HCT116 (cell line): ENCODE measurements around the gene SEMA3E. TPM values are rescaled to one million over a fixed set of nuclear protein-coding genes. Genes with fewer than 3 reads are reported as not detected.

ENCODE experiments used
- ATAC-seq: fragments of 200-7000 bp; cut with Tn5 transposase; 2 replicates; pipeline ENCODE4 v1.9.1; 2020; ENCODE audit warnings: mild to moderate bottlenecking, moderate library complexity
- BruUV-seq: library from RNA; stranded (reverse); fragments of 400-500 nt; replicated peaks from 2 replicates; lab custom pipeline; 2021; lab: Mats Ljungman, UMichigan
- CTCF ChIA-PET: fragments of 300-600 bp; sonication (Branson Sonifier 250); formaldehyde crosslinking; loops from one replicate; lab custom pipeline; 2021; ENCODE audit warnings: antibody characterized with exemption; lab: Charles Lee
- POLR2A ChIA-PET: fragments of 300-600, 350-600 bp; sonication (Branson Sonifier 250); formaldehyde crosslinking; loops from one replicate; lab custom pipeline; 2021; ENCODE audit warnings: antibody characterized with exemption; lab: Charles Lee
- RAD21 ChIA-PET, 2 experiments: fragments of 300-600 bp; sonication (Branson Sonifier 250); formaldehyde crosslinking; loops; one replicate each; lab custom pipeline; 2023; ENCODE audit warnings: low total read pairs in 2 of 2; ENCODE audit not compliant: uncharacterized antibody in 2 of 2, unreplicated experiment in 2 of 2, low non-redundant PET in 1 of 2; lab: Charles Lee
- DNase-seq: peaks from one replicate; pipeline ENCODE4 v3.0.0-alpha.2; 2010; ENCODE audit warnings: low read depth, low spot score
- H2AFZ ChIP-seq: fragments of 200-600 bp; shearing (Covaris generic), sonication (generic); 2 replicates; pipeline ENCODE4 v1.6.1; 2017; ENCODE audit warnings: low read depth, mixed run types, mixed read lengths, antibody characterized with exemption, low read length; ENCODE audit not compliant: poor library complexity, severe bottlenecking
- H3K27ac ChIP-seq: 2 replicates; pipeline ENCODE4 v1.5.1; 2012; ENCODE audit warnings: low read depth, low read length
- H3K27me3 ChIP-seq: fragments of 200-600 bp; sonication (generic); 2 replicates; pipeline ENCODE4 v1.6.1; 2016; ENCODE audit warnings: mixed run types, low read length, mixed read lengths; ENCODE audit not compliant: insufficient read depth
- H3K36me3 ChIP-seq, 2 experiments: fragments of 200-500 bp in 1 of 2; fragments of 200-600 bp in 1 of 2; sonication (Bioruptor generic) in 1 of 2; sonication (generic) in 1 of 2; 2 replicates each; pipeline versions ENCODE4 v1.5.1 to v1.6.1; 2014 to 2016; ENCODE audit warnings: low read length in 2 of 2, inconsistent platforms in 1 of 2, mixed read lengths in 1 of 2, mixed run types in 1 of 2; ENCODE audit not compliant: insufficient read depth in 2 of 2, control insufficient read depth in 1 of 2
- H3K4me1 ChIP-seq, 2 experiments: fragments of 200-600 bp in 1 of 2; sonication (generic) in 1 of 2; 2 replicates each; pipeline versions ENCODE4 v1.5.1 to v1.6.1; 2012 to 2017; ENCODE audit warnings: low read length in 2 of 2, inconsistent platforms in 1 of 2, mild to moderate bottlenecking in 1 of 2, mixed read lengths in 1 of 2, mixed run types in 1 of 2, moderate library complexity in 1 of 2; ENCODE audit not compliant: insufficient read depth in 2 of 2, control insufficient read depth in 1 of 2
- H3K4me2 ChIP-seq: fragments of 200-600 bp; sonication (generic); 2 replicates; pipeline ENCODE4 v1.6.1; 2017; ENCODE audit warnings: mixed run types, low read length, mixed read lengths
- H3K4me3 ChIP-seq, 2 experiments: fragments of 200-600 bp in 1 of 2; sonication (generic) in 1 of 2; replicated peaks in 1 of 2; 2 replicates each; pipeline ENCODE4 v1.5.1; 2011 to 2016; ENCODE audit warnings: low read length in 2 of 2, control low read depth in 1 of 2, low read depth in 1 of 2, mild to moderate bottlenecking in 1 of 2, mixed read lengths in 1 of 2, mixed run types in 1 of 2
- H3K79me2 ChIP-seq: fragments of 200-600 bp; sonication (generic); 2 replicates; pipeline ENCODE4 v1.6.1; 2017; ENCODE audit warnings: mild to moderate bottlenecking, mixed run types, low read length, moderate library complexity, mixed read lengths; ENCODE audit not compliant: insufficient read depth
- H3K9ac ChIP-seq: fragments of 200-600 bp; sonication (generic); 2 replicates; pipeline ENCODE4 v1.6.1; 2016; ENCODE audit warnings: low read length, mixed read lengths
- H3K9me2 ChIP-seq: fragments of 200-600 bp; sonication (generic), shearing (Covaris generic); 2 replicates; pipeline ENCODE4 v1.6.1; 2017; ENCODE audit warnings: mixed run types, mild to moderate bottlenecking, moderate library complexity; ENCODE audit not compliant: insufficient read depth
- H3K9me3 ChIP-seq, 2 experiments: fragments of 200-500 bp in 1 of 2; fragments of 200-600 bp in 1 of 2; sonication (Bioruptor generic) in 1 of 2; sonication (generic) in 1 of 2; 2 replicates each; pipeline ENCODE4 v1.6.1; 2014 to 2017; ENCODE audit warnings: low read length in 2 of 2, mixed read lengths in 2 of 2, inconsistent platforms in 1 of 2, low read depth in 1 of 2, mild to moderate bottlenecking in 1 of 2, mixed run types in 1 of 2, moderate library complexity in 1 of 2; ENCODE audit not compliant: control insufficient read depth in 1 of 2, insufficient read depth in 1 of 2
- H4K20me1 ChIP-seq: fragments of 200-600 bp; sonication (generic), shearing (Covaris generic); 2 replicates; pipeline ENCODE4 v1.6.1; 2017; ENCODE audit warnings: mixed run types, mild to moderate bottlenecking, moderate library complexity; ENCODE audit not compliant: insufficient read depth
- CBX3 ChIP-seq: IDR thresholded peaks from 2 replicates; pipeline ENCODE4 v1.6.1; 2012; ENCODE audit warnings: low read depth
- EGR1 ChIP-seq: IDR thresholded peaks from 2 replicates; pipeline ENCODE4 v1.6.1; 2012; ENCODE audit warnings: low read depth
- EZH2phosphoT487 ChIP-seq: fragments of 200-600 bp; IDR thresholded peaks from 2 replicates; pipeline ENCODE4 v1.6.1; 2018; ENCODE audit warnings: antibody characterized with exemption, borderline replicate concordance
- FOSL1 ChIP-seq: IDR thresholded peaks from 2 replicates; pipeline ENCODE4 v1.6.1; 2012; ENCODE audit warnings: low read depth
- JUND ChIP-seq: IDR thresholded peaks from 2 replicates; pipeline ENCODE4 v1.6.1; 2012
- RAD21 ChIP-seq: IDR thresholded peaks from 2 replicates; pipeline ENCODE4 v1.6.1; 2012; ENCODE audit warnings: low read depth, mild to moderate bottlenecking
- REST ChIP-seq: IDR thresholded peaks from 2 replicates; pipeline ENCODE4 v1.6.1; 2012; ENCODE audit warnings: low read depth
- TCF7L2 ChIP-seq: IDR thresholded peaks from 2 replicates; pipeline ENCODE4 v1.7.0; 2011; ENCODE audit warnings: borderline replicate concordance, inconsistent platforms; ENCODE audit not compliant: insufficient read depth, insufficient read length; ENCODE audit errors: extremely low read depth
- YY1 ChIP-seq: IDR thresholded peaks from 2 replicates; pipeline ENCODE4 v1.6.1; 2011; ENCODE audit warnings: low read length, low read depth, moderate library complexity, mild to moderate bottlenecking; ENCODE audit not compliant: insufficient replicate concordance; ENCODE audit errors: extremely low read depth
- ZNF274 ChIP-seq: fragments of 200-500 bp; sonication (Bioruptor generic); IDR thresholded peaks from 2 replicates; pipeline ENCODE4 v1.6.1; 2014; ENCODE audit warnings: mild to moderate bottlenecking, low read depth, low read length, inconsistent platforms
- intact Hi-C: fragments of 100-400 bp; cut with micrococcal nuclease; formaldehyde crosslinking; loops from 2 replicates; pipeline ENCODE4 v1.10.0; 2022
- total RNA-seq: library from RNA; stranded (reverse); gene quantifications from one replicate; pipeline ENCODE4 v1.2.1, GENCODE V29; 2021; ENCODE audit not compliant: unreplicated experiment

Gene SEMA3E
- total RNA-seq, 1 experiment from 2014 or later: 1.6 TPM

GRCh38 chr7:83574616-83575015 is 74.3 kb downstream of the SEMA3E start:
- CTCF ChIA-PET: no interaction called here
- intact Hi-C loops: no loop called here

GRCh38 chr7:83562960-83563359 is 86.0 kb downstream of the SEMA3E start:
- H3K27ac ChIP-seq: no peak overlapping the region
- no peak overlapping the region for H3K4me2 ChIP-seq
- no peak for DNase-seq
- H4K20me1 ChIP-seq: no peaks in the 10 kb centered on the region
- H3K4me1 ChIP-seq: no peaks in the 10 kb centered on the region
- H3K79me2 ChIP-seq: no peaks in the 10 kb centered on the region
- no peaks in the 10 kb centered on the region for H3K36me3 ChIP-seq
- no peak overlapping the region for H3K9ac ChIP-seq
- BruUV-seq: no TSS peak
- no peaks in the 10 kb centered on the region for H3K9me2 ChIP-seq
- POLR2A ChIA-PET: no interaction called here
- no peaks in the 10 kb centered on the region for H3K27me3 ChIP-seq
- ATAC-seq: no peak
- RAD21 ChIA-PET: no interaction called here
- H2AFZ ChIP-seq: no peak overlapping the region
- CTCF ChIA-PET: no interaction called here
- H3K9me3 ChIP-seq: no peaks in the 10 kb centered on the region
- TF ChIP-seq REST: no peak
- TF ChIP-seq JUND: no peak
- no peak for TF ChIP-seq CBX3
- TF ChIP-seq TCF7L2: no peak
- no peak for TF ChIP-seq EGR1
- intact Hi-C loops: no loop called here
- H3K4me3 ChIP-seq: no peak overlapping the region

More at GRCh38 chr7:83574616-83575015, 74.3 kb downstream of the SEMA3E start:
- DNase-seq: no peak
- Histone ChIP-seq H3K79me2 (no peaks in the 10 kb centered on the region), H3K36me3 (no peaks in the 10 kb centered on the region), H3K9ac (no peak overlapping the region), H3K4me1 (no peaks in the 10 kb centered on the region), H3K27me3 (no peaks in the 10 kb centered on the region), H3K9me3 (no peaks in the 10 kb centered on the region), H3K4me3 (no peak overlapping the region), H3K4me2 (no peak overlapping the region), H3K9me2 (no peaks in the 10 kb centered on the region), H3K27ac (no peak overlapping the region), H4K20me1 (no peaks in the 10 kb centered on the region), H2AFZ (no peak overlapping the region)
- ChIA-PET RAD21 (no interaction called here), POLR2A (no interaction called here)
- BruUV-seq: no TSS peak
- no peak for ATAC-seq
- no peak for TF ChIP-seq YY1
- TF ChIP-seq JUND: no peak
- no peak for TF ChIP-seq FOSL1
- no peak for TF ChIP-seq ZNF274
- TF ChIP-seq EZH2phosphoT487: no peak
- no peak for TF ChIP-seq RAD21
